WERI-Rb-1 (cell line): ENCODE measurements around the gene RAD17.
"Not testable (repeated sequence)": the region's sequence is repeated elsewhere in the genome, so short reads cannot be mapped to it uniquely, and the experiment has no call there.

Experiments used
- DNase-seq: peaks from one replicate; pipeline ENCODE4 v3.0.0-alpha.2; 2020
- H3K27ac ChIP-seq: fragments of 250-450 bp; sonication (Bioruptor Pico); 2 replicates; pipeline ENCODE4 v1.5.1; 2020; ENCODE audit warnings: mild to moderate bottlenecking, moderate library complexity
- H3K27me3 ChIP-seq: fragments of 250-450 bp; sonication (Bioruptor Pico); 2 replicates; pipeline ENCODE4 v1.5.1; 2021; ENCODE audit warnings: mild to moderate bottlenecking, low read depth, moderate library complexity; ENCODE audit not compliant: insufficient read depth, severe bottlenecking
- H3K36me3 ChIP-seq: fragments of 250-450 bp; sonication (Bioruptor Pico); 2 replicates; pipeline ENCODE4 v1.5.1; 2020; ENCODE audit warnings: mild to moderate bottlenecking, moderate library complexity
- H3K4me3 ChIP-seq: 2 replicates; pipeline ENCODE4 v1.5.1; 2011; ENCODE audit warnings: low read depth, mild to moderate bottlenecking, control low read depth, low read length
- H3K9me3 ChIP-seq: fragments of 250-450 bp; sonication (Bioruptor Pico); 2 replicates; pipeline ENCODE4 v1.5.1; 2021; ENCODE audit warnings: mild to moderate bottlenecking, moderate library complexity; ENCODE audit not compliant: severe bottlenecking
- TF ChIP-seq, protein P1 (sequence below): IDR thresholded peaks from 2 replicates; pipeline ENCODE4 v1.5.1; 2011; ENCODE audit warnings: low read depth, mild to moderate bottlenecking, control low read depth, inconsistent platforms, low read length

The RAD17 gene

DNA sequence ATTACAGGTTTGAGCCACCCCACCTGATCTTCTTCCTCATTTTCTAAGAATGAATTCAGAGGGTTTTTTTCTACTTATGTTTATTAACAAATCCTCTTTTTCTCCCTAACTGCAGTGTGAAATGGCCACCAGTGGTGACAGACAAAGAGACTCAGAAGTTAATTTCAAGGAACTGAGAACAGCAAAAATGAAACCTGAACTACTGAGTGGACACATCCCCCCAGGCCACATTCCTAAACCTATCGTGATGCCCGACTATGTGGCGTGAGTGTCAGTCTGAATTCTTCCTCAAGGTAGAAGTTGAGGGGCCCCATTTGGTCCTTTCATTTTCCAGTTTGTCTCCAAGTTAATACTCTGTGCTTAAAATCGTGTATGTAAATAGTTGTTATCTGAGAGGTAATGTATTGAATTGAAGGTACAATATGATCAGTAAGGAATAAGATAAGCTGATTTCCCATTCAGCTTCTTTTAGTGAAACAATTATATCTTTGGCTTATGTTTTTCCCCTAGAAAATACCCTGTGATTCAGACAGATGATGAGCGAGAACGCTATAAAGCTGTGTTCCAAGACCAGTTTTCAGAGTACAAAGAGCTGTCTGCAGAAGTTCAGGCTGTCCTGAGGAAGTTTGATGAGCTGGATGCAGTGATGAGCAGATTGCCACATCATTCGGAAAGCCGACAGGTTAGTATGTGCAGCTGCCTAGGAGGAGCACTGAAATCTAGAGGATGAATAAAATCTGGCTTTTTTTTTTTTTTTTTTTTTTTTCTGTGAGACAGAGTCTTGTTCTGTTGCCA, 63.0 kb downstream of the RAD17 start:
- DNase-seq: no peak
- TF ChIP-seq, protein P1, sequence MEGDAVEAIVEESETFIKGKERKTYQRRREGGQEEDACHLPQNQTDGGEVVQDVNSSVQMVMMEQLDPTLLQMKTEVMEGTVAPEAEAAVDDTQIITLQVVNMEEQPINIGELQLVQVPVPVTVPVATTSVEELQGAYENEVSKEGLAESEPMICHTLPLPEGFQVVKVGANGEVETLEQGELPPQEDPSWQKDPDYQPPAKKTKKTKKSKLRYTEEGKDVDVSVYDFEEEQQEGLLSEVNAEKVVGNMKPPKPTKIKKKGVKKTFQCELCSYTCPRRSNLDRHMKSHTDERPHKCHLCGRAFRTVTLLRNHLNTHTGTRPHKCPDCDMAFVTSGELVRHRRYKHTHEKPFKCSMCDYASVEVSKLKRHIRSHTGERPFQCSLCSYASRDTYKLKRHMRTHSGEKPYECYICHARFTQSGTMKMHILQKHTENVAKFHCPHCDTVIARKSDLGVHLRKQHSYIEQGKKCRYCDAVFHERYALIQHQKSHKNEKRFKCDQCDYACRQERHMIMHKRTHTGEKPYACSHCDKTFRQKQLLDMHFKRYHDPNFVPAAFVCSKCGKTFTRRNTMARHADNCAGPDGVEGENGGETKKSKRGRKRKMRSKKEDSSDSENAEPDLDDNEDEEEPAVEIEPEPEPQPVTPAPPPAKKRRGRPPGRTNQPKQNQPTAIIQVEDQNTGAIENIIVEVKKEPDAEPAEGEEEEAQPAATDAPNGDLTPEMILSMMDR: no peak
- no peaks in the 10 kb centered on the region for H3K9me3 ChIP-seq
- H3K36me3 ChIP-seq: peaks cover 33% of the 10 kb centered on the region
- H3K27me3 ChIP-seq: no peaks in the 10 kb centered on the region
- H3K27ac ChIP-seq: no peak overlapping the region
- no peak overlapping the region for H3K4me3 ChIP-seq

DNA sequence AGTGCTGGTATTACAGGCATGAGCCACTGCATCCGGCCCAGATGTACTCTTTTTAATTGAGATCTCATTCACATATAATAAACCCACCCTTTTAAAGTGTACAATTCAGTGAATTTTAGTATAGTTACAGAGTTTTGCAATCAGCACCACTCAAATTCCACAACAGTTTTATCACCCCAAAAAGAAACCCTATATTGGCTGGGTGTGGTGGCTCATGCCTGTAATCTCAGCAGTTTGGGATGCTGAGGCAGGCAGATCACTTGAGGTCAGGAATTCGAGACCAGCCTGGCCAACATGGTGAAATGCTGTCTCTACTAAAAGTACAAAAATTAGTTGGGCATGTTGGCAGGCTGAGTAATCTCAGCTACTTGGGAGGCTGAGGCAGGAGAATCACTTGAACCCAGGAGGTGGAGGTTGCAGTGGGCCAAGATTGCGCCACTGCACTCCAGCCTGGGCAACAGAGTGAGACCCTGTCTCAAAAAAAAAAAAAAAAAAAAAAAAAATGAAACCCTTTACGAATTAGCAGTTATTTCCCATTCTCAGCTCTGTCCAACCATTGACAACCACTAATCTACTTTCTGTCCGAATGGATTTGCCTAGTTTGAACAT, 65.8 kb downstream of the RAD17 start:
- H3K9me3 ChIP-seq, H3K4me3 ChIP-seq, DNase-seq, H3K27ac ChIP-seq, H3K27me3 ChIP-seq: not testable (repeated sequence)
- peaks cover 33% of the 10 kb centered on the region for H3K36me3 ChIP-seq

DNA sequence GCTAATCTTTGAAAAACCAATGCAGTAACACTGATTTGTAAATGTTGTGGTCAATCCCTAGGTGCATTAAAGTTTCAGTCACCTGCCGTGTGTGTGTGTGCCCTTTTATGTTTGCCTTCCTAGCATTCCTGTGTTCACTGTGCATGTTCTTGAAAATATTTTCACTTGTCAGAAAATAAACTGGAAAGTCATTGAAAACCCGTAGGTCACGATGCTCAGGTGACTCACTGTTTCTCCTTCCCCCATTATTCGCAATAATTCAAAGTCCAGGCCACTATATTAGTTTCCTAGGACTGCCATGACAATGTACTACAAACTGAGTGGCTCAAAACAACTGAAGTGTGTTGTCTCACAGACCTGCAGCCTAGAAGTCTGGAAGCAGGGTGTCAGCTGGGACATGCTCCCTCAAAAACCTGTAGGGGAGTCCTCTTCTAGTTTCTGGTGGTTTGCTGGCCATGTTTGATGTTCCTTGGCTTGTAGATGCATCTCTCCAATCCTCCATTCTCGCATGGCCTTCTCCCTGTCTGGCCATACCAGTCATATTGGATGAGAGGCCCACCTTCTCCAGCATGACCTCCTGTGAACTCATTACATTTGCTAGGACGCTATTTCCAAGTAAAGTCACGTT, 74.6 kb downstream of the RAD17 start:
- TF ChIP-seq, protein P1: no peak
- no peak for DNase-seq
- H3K27ac ChIP-seq: no peak overlapping the region
- H3K4me3 ChIP-seq: no peak overlapping the region
- H3K36me3 ChIP-seq: peaks cover 7% of the 10 kb centered on the region; the same call in 1 of the 2 replicates
- H3K27me3 ChIP-seq: no peaks in the 10 kb centered on the region
- no peaks in the 10 kb centered on the region for H3K9me3 ChIP-seq

DNA sequence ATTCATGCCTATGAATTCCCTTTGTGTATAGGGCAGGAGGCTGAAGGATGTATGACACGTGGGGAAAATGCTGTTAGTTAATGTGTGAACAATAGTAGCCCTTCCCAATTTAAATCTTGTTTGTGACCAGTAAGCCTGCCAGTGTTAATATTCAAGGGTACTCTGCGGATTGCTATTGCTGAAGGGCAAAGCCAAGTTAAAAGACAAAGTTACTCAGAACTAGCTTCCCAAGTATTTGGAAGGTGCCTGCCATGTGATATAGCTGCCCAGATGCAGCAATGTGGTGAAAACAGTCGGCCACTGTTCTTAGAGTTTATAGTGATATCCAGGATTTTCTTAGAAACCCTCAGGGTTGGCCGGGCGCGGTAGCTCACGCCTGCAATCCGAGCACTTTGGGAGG, 79.9 kb downstream of the RAD17 start:
- DNase-seq: no peak
- H3K27ac ChIP-seq: no peak overlapping the region
- TF ChIP-seq, protein P1: no peak

DNA sequence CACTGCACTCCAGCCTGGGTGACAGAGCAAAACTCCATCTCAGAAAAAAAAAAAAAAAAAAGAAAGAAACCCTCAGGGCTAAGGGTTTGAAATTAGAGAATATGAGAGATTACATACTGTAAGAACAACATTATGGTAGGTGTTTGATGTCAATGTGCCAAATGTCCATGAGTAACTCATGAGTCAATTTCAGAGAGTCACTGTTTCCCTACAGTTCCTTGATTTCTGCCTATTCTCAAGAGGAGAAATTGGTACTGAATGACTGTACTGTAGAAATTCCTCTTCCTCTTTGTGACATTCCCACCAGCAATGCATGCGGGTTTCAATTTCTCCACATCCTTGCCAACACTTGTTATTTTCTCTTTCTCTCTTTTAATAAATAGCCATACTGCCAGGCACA, 80.5 kb downstream of the RAD17 start:
- Histone ChIP-seq H3K9me3 (no peaks in the 10 kb centered on the region), H3K27me3 (no peaks in the 10 kb centered on the region), H3K4me3 (no peak overlapping the region), H3K27ac (no peak overlapping the region), H3K36me3 (no peaks in the 10 kb centered on the region)
- TF ChIP-seq, protein P1: no peak
- DNase-seq: no peak

More for the DNA sequence above, 79.9 kb downstream of the RAD17 start:
- Histone ChIP-seq H3K9me3 (no peaks in the 10 kb centered on the region), H3K27me3 (no peaks in the 10 kb centered on the region), H3K36me3 (no peaks in the 10 kb centered on the region), H3K4me3 (no peak overlapping the region)

DNA sequence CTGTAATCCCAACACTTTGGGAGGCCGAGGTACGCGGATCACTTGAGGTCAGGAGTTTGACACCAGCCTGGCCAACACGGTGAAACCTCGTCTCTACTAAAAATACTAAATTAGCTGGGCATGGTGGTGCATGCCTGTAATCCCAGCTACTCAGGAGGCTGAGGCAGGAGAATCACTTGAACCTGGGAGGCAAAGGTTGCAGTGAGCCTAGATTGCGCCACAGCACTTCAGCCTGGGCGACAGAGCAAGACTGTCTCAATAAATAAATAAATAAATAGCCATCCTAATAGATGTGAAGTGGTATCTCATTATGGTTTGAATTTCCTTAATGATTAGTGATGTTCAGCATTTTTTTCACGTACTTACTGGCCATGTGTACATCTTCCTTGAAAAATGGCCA, 80.9 kb downstream of the RAD17 start:
- DNase-seq, H3K27ac ChIP-seq, H3K27me3 ChIP-seq, H3K9me3 ChIP-seq, H3K36me3 ChIP-seq, H3K4me3 ChIP-seq: not testable (repeated sequence)
